Activated naive CD4-positive, alpha-beta T cell treated with anti-CD3 and anti-CD28 coated beads for 36 hours (primary cell): ENCODE data around the gene KLHL5. TPM values are rescaled to one million over a fixed set of nuclear protein-coding genes. Genes with fewer than 3 reads are reported as not detected.

Experiments
- CTCF ChIA-PET: fragments of 350-600 bp; sonication (Branson Sonifier 250); formaldehyde crosslinking; loops from one replicate; lab custom pipeline; 2021; ENCODE audit warnings: antibody characterized with exemption; lab: Charles Lee
- DNase-seq: peaks from one replicate; pipeline ENCODE4 v3.0.0-alpha.2; 2020
- H3K27ac Mint-ChIP-seq: one replicate; pipeline ENCODE4 v1.8.0; 2021; ENCODE audit warnings: mild to moderate bottlenecking, mixed read lengths
- H3K27me3 Mint-ChIP-seq: one replicate; pipeline ENCODE4 v1.8.0; 2021; ENCODE audit warnings: low read depth, mixed read lengths
- H3K36me3 Mint-ChIP-seq: one replicate; pipeline ENCODE4 v1.8.0; 2021; ENCODE audit warnings: low read depth, mixed read lengths
- H3K4me1 Mint-ChIP-seq: one replicate; pipeline ENCODE4 v1.8.0; 2021; ENCODE audit warnings: low read depth, mixed read lengths
- H3K4me3 Mint-ChIP-seq: one replicate; pipeline ENCODE4 v1.8.0; 2021; ENCODE audit warnings: mild to moderate bottlenecking, moderate library complexity, mixed read lengths
- H3K9me3 Mint-ChIP-seq: one replicate; pipeline ENCODE4 v1.8.0; 2021; ENCODE audit warnings: mixed read lengths
- intact Hi-C: fragments of 100-400 bp; cut with micrococcal nuclease; formaldehyde crosslinking; loops from one replicate; pipeline ENCODE4 v1.15.1; 2023
- total RNA-seq, 2 experiments: library from RNA; stranded (reverse); gene quantifications; one replicate each; pipeline ENCODE4 v1.2.3, GENCODE V29; 2021

The KLHL5 gene, protein sequence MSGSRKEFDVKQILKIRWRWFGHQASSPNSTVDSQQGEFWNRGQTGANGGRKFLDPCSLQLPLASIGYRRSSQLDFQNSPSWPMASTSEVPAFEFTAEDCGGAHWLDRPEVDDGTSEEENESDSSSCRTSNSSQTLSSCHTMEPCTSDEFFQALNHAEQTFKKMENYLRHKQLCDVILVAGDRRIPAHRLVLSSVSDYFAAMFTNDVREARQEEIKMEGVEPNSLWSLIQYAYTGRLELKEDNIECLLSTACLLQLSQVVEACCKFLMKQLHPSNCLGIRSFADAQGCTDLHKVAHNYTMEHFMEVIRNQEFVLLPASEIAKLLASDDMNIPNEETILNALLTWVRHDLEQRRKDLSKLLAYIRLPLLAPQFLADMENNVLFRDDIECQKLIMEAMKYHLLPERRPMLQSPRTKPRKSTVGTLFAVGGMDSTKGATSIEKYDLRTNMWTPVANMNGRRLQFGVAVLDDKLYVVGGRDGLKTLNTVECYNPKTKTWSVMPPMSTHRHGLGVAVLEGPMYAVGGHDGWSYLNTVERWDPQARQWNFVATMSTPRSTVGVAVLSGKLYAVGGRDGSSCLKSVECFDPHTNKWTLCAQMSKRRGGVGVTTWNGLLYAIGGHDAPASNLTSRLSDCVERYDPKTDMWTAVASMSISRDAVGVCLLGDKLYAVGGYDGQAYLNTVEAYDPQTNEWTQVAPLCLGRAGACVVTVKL
- total RNA-seq: 10 to 100 TPM; 14.1 to 14.9 TPM

DNA sequence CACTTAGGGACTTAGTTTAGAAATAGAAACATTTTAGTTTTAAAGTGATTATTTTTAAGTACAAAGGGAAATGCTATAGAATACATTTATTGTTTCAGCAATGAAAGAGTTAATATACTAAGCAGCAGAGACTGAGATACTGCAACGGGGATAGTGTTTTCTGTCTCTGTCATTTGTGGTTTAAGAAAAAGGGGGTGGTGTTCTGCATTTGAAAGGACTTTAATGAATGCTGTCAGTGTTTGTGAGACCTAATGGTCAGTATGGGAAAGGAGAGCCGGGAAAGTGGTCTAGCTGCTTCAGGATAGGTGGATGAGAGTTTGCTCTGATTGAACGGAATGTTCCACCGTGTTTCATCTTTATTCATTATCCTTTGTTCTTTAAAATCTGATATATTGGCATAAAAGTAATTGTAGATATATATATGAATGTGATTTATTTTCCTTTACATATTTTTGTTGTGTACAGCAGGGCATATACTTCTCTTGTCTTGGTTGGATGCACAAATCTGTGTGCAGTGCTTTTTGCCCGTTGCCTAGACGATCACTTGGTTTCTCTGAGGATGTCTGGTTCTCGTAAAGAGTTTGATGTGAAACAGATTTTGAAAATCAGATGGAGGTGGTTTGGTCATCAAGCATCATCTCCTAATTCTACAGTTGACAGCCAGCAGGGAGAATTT lies at the start of gene KLHL5:
Gene KLHL5, plus strand, starts transcription at position 139 of the 676 bp plus-strand sequence. Its CDS starts 421 bp downstream, at position 560.
- H3K4me1 Mint-ChIP-seq: peaks cover 29% of the 10 kb centered on the region
- H3K4me3 Mint-ChIP-seq: no peak within 1 kb of the TSS
- no peaks in the 10 kb centered on the region for H3K27me3 Mint-ChIP-seq
- no peaks in the 10 kb centered on the region for H3K9me3 Mint-ChIP-seq
- intact Hi-C loops: loop anchor here (5.0 kb wide), 1 partner anchor 55 kb away; no protein-coding TSS in a partner anchor
- CTCF ChIA-PET: no interaction called here
- no peak within 1 kb of the TSS for H3K27ac Mint-ChIP-seq
- H3K36me3 Mint-ChIP-seq: peaks cover 2% of the 10 kb centered on the region
- DNase-seq: no peak

DNA sequence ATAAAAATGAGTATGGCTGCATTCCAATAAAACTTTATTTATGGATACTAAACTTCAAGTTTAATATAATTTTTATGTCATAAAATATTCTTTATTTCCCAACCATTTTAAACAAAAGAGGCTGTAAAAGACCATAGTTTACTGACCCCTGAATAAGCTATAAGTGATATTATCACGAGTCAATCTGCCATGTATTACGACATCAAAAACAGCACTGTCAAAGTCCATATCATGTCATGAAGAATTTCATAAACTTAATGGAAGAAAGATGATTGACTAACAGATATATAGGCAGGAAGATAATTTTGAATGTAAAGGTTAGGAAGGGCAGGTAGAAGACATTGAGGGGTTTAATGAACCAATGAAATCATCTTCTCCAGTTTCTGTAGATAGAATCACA lies 48.0 kb upstream of the KLHL5 start:
- intact Hi-C loops: no loop called here
- CTCF ChIA-PET: interaction anchor here (0.5 kb wide), 1 partner anchor 253 kb away, joined by 3 read pairs; no protein-coding TSS in a partner anchor
- Mint-ChIP-seq H3K27me3 (no peaks in the 10 kb centered on the region), H3K9me3 (peaks cover 29% of the 10 kb centered on the region), H3K27ac (no peak overlapping the region), H3K4me3 (no peak overlapping the region), H3K4me1 (peaks cover 11% of the 10 kb centered on the region), H3K36me3 (peaks cover 18% of the 10 kb centered on the region)
- no peak for DNase-seq

DNA sequence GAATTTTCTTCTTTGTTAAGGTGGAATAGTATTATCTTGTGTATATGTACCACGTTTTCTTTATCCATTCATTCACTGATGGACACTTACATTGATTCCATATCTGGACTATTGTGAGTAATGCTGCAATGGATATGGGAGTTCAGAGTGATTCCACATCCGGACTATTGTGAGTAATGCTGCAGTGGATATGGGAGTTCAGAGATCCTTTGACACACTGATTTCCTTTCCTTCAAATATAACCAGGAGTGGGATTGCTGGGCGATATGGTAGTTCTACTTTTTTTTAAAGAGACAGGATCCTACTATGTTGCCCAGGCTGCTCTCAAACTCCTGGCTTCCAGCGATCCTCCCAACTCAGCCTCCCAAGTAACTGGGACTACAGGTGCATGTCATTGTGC lies 41.9 kb upstream of the KLHL5 start:
- Mint-ChIP-seq H3K4me3 (no peak overlapping the region), H3K36me3 (peaks cover 24% of the 10 kb centered on the region)

DNA sequence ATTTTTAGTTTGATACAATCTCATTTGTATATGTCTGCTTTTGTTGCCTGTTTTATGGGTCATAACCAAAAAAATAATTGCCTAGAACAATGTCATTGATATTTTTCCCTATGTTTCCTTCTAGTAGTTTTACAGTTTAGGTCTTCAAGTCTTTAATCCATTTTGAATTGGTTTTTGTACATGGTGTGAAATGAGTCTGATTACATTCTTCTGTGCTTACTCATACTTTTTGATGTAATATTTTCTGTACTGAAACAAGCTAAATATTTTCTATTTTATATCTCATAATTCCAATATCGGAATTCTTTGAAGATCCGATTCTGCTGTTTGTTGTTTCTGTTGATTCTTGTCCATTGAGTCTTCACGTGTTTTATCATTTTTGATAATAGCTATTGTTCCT lies 40.4 kb upstream of the KLHL5 start:
- Mint-ChIP-seq H3K4me3 (no peak overlapping the region), H3K9me3 (peaks cover 23% of the 10 kb centered on the region), H3K4me1 (peaks cover 11% of the 10 kb centered on the region), H3K27ac (no peak overlapping the region), H3K36me3 (peaks cover 15% of the 10 kb centered on the region), H3K27me3 (no peaks in the 10 kb centered on the region)
- CTCF ChIA-PET: interaction anchor here (0.7 kb wide), 1 partner anchor 107 kb away, joined by 3 read pairs; no protein-coding TSS in a partner anchor
- DNase-seq: no peak
- intact Hi-C loops: no loop called here

More for the DNA sequence above, 41.9 kb upstream of the KLHL5 start:
- peaks cover 5% of the 10 kb centered on the region for H3K4me1 Mint-ChIP-seq
- H3K9me3 Mint-ChIP-seq: peaks cover 32% of the 10 kb centered on the region
- CTCF ChIA-PET: interaction anchor here (0.7 kb wide), 1 partner anchor 60 kb away, joined by 3 read pairs; no protein-coding TSS in a partner anchor
- DNase-seq: no peak
- no peaks in the 10 kb centered on the region for H3K27me3 Mint-ChIP-seq
- H3K27ac Mint-ChIP-seq: no peak overlapping the region
- intact Hi-C loops: no loop called here

DNA sequence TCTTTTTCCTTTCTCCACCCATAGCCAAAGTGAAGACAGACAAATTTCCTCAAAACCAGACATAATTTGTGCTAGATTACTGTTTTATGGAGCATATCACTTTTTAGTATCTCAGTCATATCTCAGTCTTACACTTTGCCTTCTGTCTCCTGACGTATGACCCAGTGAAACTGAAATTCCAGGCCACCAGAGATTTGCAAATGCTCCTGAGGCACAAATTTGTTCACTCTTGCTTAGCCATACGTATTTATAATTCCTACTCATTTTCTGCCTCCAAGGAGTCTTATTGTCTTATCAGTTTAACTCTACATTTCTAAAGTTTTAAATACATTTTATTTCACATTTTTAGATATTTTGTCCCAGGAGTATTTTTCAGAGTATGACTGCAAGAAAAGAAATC lies 39.8 kb upstream of the KLHL5 start:
- Mint-ChIP-seq H3K36me3 (peaks cover 13% of the 10 kb centered on the region), H3K4me1 (peaks cover 10% of the 10 kb centered on the region), H3K27me3 (no peaks in the 10 kb centered on the region), H3K9me3 (peaks cover 20% of the 10 kb centered on the region), H3K4me3 (no peak overlapping the region), H3K27ac (no peak overlapping the region)
- intact Hi-C loops: no loop called here
- no peak for DNase-seq
- CTCF ChIA-PET: interaction anchor here (0.7 kb wide), 1 partner anchor 107 kb away, joined by 3 read pairs; no protein-coding TSS in a partner anchor

DNA sequence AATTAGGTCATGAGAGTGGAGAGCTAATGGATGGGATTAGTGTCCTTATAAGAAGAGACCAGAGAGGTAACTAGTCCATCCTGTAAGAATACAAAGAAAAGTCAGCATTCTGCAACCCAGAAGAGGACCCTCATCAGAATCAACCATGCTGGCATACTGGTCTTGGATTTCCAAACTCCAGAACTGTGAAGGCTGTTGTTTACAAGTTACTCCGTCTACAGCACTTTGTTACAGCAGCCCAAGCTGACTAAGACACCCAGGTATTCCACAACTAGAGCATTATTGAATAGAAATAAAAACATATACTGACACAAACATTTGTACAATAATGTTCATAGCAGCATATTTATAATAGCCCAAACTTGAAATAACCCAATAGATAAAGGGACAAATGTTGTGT lies 39.0 kb upstream of the KLHL5 start:
- intact Hi-C loops: no loop called here
- no peak overlapping the region for H3K27ac Mint-ChIP-seq
- peaks cover 13% of the 10 kb centered on the region for H3K36me3 Mint-ChIP-seq
- no peak overlapping the region for H3K4me3 Mint-ChIP-seq
- peaks cover 13% of the 10 kb centered on the region for H3K9me3 Mint-ChIP-seq
- CTCF ChIA-PET: no interaction called here
- H3K27me3 Mint-ChIP-seq: no peaks in the 10 kb centered on the region
- H3K4me1 Mint-ChIP-seq: peaks cover 13% of the 10 kb centered on the region
- no peak for DNase-seq

DNA sequence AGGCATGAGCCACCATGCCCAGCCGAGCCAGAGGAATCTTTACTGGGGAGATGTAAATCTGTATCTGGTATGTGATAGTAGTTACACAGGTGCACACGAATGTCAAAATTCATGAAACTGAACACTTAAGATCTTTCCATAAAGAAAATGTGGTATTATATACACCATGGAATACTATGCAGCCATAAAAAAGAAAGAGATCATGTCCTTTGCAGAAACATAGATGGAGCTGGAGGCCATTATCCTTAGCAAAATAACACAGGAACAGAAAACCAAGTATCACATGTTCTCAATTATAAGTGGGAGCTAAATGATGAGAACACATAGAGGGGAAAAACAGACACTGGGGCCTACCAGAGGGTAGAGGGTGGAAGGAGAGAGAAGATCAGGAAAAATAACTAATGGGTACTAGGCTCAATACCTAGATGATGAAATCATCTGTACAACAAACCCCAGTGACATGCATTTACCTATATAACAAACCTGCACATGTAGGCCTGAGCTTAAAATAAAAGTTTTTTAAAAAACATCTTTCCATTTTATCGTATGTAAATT lies 37.6 kb upstream of the KLHL5 start:
- DNase-seq: no peak
- Mint-ChIP-seq H3K36me3 (peaks cover 13% of the 10 kb centered on the region), H3K9me3 (peaks cover 5% of the 10 kb centered on the region), H3K4me3 (no peak overlapping the region), H3K4me1 (peaks cover 24% of the 10 kb centered on the region), H3K27me3 (no peaks in the 10 kb centered on the region), H3K27ac (no peak overlapping the region)
- CTCF ChIA-PET: interaction anchor here (0.6 to 1.2 kb wide), 3 partner anchors 9 to 611 kb away, joined by 3 read pairs; no protein-coding TSS in a partner anchor
- intact Hi-C loops: no loop called here

DNA sequence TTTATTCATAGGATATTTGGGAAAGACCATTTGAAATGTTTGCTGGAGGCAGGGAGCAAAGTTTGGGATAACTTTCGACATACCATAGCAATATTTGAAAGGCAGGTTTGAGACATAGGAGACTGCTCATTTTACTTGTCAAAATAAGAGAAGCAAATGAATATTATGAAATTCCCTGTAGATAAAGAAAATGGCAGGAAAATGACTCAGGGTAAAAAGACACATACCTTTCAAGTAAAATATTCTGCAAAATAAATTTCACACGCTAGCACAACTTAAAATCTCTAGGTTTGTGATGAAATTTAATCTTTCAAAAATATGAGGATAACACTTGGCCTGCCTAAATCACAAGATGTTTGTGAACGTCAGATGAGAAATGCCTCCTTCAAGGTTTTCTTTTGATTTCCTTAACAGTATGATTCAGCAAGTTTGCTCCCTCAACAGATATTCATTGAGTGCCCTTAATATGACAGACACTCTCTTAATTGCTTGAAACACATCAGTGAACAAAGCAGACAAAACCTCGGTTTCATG lies 36.4 kb upstream of the KLHL5 start:
- peaks cover 13% of the 10 kb centered on the region for H3K36me3 Mint-ChIP-seq
- CTCF ChIA-PET: no interaction called here
- no peak overlapping the region for H3K4me3 Mint-ChIP-seq
- peaks cover 5% of the 10 kb centered on the region for H3K9me3 Mint-ChIP-seq
- intact Hi-C loops: no loop called here
- no peaks in the 10 kb centered on the region for H3K27me3 Mint-ChIP-seq
- no peak overlapping the region for H3K27ac Mint-ChIP-seq
- DNase-seq: no peak
- peaks cover 27% of the 10 kb centered on the region for H3K4me1 Mint-ChIP-seq

DNA sequence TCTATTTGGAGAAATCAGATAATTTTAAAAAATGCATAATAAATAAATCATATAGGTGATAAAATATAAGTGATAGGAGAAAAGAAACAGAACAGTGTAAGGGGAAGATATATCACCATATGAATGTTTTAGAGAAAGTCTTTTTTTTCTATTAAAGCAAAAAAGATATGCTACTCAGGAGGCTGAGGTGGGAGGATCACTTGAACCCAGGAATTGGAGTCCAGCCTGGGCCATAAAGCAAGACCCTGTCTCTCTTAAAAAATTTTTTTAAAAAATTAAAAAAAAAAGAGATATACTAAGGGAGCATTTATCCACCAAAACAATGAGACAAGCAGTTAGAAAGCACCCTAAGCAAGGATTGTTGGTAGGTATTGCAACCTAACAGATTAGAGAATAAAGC lies 35.9 kb upstream of the KLHL5 start:
- H3K27ac Mint-ChIP-seq: no peak overlapping the region
- CTCF ChIA-PET: no interaction called here
- H3K4me1 Mint-ChIP-seq: peaks cover 27% of the 10 kb centered on the region
- H3K36me3 Mint-ChIP-seq: peaks cover 13% of the 10 kb centered on the region
- H3K9me3 Mint-ChIP-seq: peaks cover 3% of the 10 kb centered on the region
- H3K27me3 Mint-ChIP-seq: no peaks in the 10 kb centered on the region
- H3K4me3 Mint-ChIP-seq: no peak overlapping the region
- intact Hi-C loops: no loop called here
- DNase-seq: no peak

DNA sequence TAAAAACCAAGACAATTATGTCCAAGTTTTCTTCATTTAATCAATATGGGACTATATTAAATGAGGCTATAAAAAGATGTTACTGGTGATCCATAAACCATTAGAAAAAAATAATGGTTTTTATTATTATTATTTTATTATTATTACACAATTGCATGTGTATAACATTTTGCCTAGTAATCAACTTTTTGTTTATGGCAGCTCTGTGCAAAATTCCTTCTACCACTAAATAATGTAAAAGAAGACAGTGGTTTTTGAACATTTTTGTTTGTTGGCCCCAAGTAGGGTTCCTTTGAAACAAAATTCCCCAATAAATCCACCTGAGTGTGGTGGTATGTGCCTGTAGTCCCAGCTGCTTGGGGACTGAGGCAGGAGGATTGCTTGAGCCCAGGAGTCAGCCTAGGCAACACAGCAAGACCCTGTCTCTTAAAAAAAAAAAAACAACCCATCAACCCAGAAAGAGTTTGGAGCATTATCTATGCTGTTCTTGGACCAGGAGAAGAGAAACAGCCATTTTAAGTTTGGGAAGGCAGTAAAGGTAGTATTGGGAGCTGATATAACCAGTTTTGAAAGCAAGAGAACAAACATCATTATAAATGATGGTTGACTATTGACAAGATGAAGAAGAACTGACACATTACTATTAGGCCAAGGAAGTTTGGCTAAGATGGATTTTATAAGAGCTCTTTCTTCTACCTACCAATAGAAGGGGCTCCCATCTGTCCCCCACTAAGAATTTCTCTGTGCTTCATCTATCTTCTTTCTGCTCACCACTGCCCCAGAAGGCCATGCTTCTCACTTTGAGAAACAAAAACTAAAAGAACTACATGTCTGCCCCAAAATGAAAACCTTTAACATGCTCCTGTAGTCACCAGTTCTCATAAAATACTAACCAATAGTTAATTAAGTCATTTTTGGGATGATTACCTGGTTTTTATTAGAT lies 32.0 kb upstream of the KLHL5 start:
- H3K27ac Mint-ChIP-seq: peak overlapping the region; percentile 89

More for the DNA sequence above, 32.0 kb upstream of the KLHL5 start:
- CTCF ChIA-PET: interaction anchor here (0.5 to 2.8 kb wide), 9 partner anchors 14 to 164 kb away, joined by 3 to 7 read pairs (median 3); no protein-coding TSS in a partner anchor
- Mint-ChIP-seq H3K9me3 (no peaks in the 10 kb centered on the region), H3K36me3 (no peaks in the 10 kb centered on the region), H3K4me1 (peaks cover 47% of the 10 kb centered on the region), H3K27me3 (no peaks in the 10 kb centered on the region), H3K4me3 (peak overlapping the region; percentile 77)
- no peak for DNase-seq
- intact Hi-C loops: loop anchor here (5.0 to 10.0 kb wide), 7 partner anchors 213 to 1343 kb away; partner anchors contain the start of genes RELL1, TBC1D1 and UBE2K
